GM18517 (cell line): ENCODE data around the gene CRYAB.
A peak's percentile ranks its signal among the peaks of the same experiment; 100 is the strongest.

Experiments used
- ATAC-seq: cut with Tn5 transposase; IDR thresholded peaks from one replicate; pipeline ENCODE4 v1.9.1; 2021; ENCODE audit warnings: mild to moderate bottlenecking, moderate library complexity; ENCODE audit not compliant: unreplicated experiment

CRYAB gene

GRCh38 chr11:111911563-111912401, at the start of gene CRYAB:
TSS of gene CRYAB (minus strand) at chr11:111911770. CDS start at chr11:111911724, 46 bp downstream.
- no peak for ATAC-seq

GRCh38 chr11:111960916-111961315, 49.3 kb upstream of the CRYAB start:
- ATAC-seq = no peak

GRCh38 chr11:111957663-111958444, 46.3 kb upstream of the CRYAB start:
- no peak for ATAC-seq

- ATAC-seq = no peak
Observed at GRCh38 chr11:111954154-111954553, 42.6 kb upstream of the CRYAB start.

GRCh38 chr11:111951565-111951964, 40.0 kb upstream of the CRYAB start:
- ATAC-seq = no peak

- ATAC-seq = no peak
Observed at GRCh38 chr11:111949519-111950426, 38.2 kb upstream of the CRYAB start.

GRCh38 chr11:111947143-111947542, 35.6 kb upstream of the CRYAB start:
- ATAC-seq = no peak

- no peak for ATAC-seq
Observed at GRCh38 chr11:111946499-111946898, 34.9 kb upstream of the CRYAB start.

- no peak for ATAC-seq
Observed at GRCh38 chr11:111945198-111945597, 33.6 kb upstream of the CRYAB start.

GRCh38 chr11:111944651-111945051, 33.1 kb upstream of the CRYAB start:
- no peak for ATAC-seq

- no peak for ATAC-seq
Observed at GRCh38 chr11:111944139-111944538, 32.6 kb upstream of the CRYAB start.

GRCh38 chr11:111942829-111943228, 31.3 kb upstream of the CRYAB start:
- ATAC-seq = no peak

- no peak for ATAC-seq
Observed at GRCh38 chr11:111941963-111942362, 30.4 kb upstream of the CRYAB start.

GRCh38 chr11:111939836-111940604, 28.4 kb upstream of the CRYAB start:
- no peak for ATAC-seq

- peak; percentile 90 for ATAC-seq
Observed at GRCh38 chr11:111938687-111939160, 27.2 kb upstream of the CRYAB start.

- no peak for ATAC-seq
Observed at GRCh38 chr11:111937844-111938243, 26.3 kb upstream of the CRYAB start.

GRCh38 chr11:111937461-111937769, 25.8 kb upstream of the CRYAB start:
- ATAC-seq = no peak

GRCh38 chr11:111936040-111936540, 24.5 kb upstream of the CRYAB start:
- no peak for ATAC-seq

GRCh38 chr11:111935317-111936039, 23.9 kb upstream of the CRYAB start:
- no peak for ATAC-seq
